HG03175 (cell line): ENCODE results near the gene INTS15.

Source experiments
- ATAC-seq: cut with Tn5 transposase; IDR thresholded peaks from one replicate; pipeline ENCODE4 v1.9.1; 2021; ENCODE audit warnings: mild to moderate bottlenecking, moderate library complexity; ENCODE audit not compliant: unreplicated experiment

Gene INTS15

GRCh38 chr7:6655636-6656385 lies 66.0 kb downstream of the INTS15 start:
- ATAC-seq: no peak

- ATAC-seq: no peak
These were observed 66.6 kb downstream of the INTS15 start for GRCh38 chr7:6656413-6656812.
